Lower lobe of right lung (tissue), 2 donors: ENCODE results near the gene PSMD10. TPM values are rescaled to one million over a fixed set of nuclear protein-coding genes. Genes with fewer than 3 reads are reported as not detected.

Source experiments
- ATAC-seq, 2 donors: fragments of 200-7000 bp; cut with Tn5 transposase; one replicate each; pipeline ENCODE4 v1.9.1; 2020 to 2022; ENCODE audit warnings: mild to moderate bottlenecking in 2 of 2, moderate library complexity in 2 of 2
- DNase-seq: peaks from one replicate; pipeline ENCODE4 v3.0.0-alpha.2; 2020
- H3K27ac ChIP-seq: fragments of 200-600 bp; one replicate; pipeline ENCODE4 v1.8.0; 2022
- H3K27me3 ChIP-seq: fragments of 200-600 bp; one replicate; pipeline ENCODE4 v1.8.0; 2022; ENCODE audit warnings: low read depth
- H3K36me3 ChIP-seq: fragments of 200-600 bp; one replicate; pipeline ENCODE4 v1.8.0; 2022; ENCODE audit warnings: mild to moderate bottlenecking
- H3K4me1 ChIP-seq: fragments of 200-600 bp; one replicate; pipeline ENCODE4 v1.8.0; 2022
- H3K4me3 ChIP-seq: fragments of 200-600 bp; one replicate; pipeline ENCODE4 v1.8.0; 2022; ENCODE audit warnings: mild to moderate bottlenecking
- H3K9me3 ChIP-seq: fragments of 200-600 bp; one replicate; pipeline ENCODE4 v1.8.0; 2022
- CTCF ChIP-seq: fragments of 200-600 bp; IDR thresholded peaks from one replicate; pipeline ENCODE4 v1.8.0; 2022; ENCODE audit warnings: antibody characterized with exemption, mild to moderate bottlenecking
- intact Hi-C: fragments of 100-400 bp; cut with DNase I; formaldehyde crosslinking; loops from one replicate; pipeline ENCODE4 v1.11.0; 2022
- total RNA-seq: library from RNA; stranded (reverse); fragmentation: NEBNext Ultra II Directional; extraction: Animal tissue kit (Norgen Biotek cat#: 25700); gene quantifications from one replicate; pipeline ENCODE4 v1.2.1, GENCODE V29; 2021
- donor health status: DM: no; HTN: yes; CAD: no; lungs with severe emphysema.

PSMD10 gene
- total RNA-seq, 1 donor from 2014 or later = 39.2 TPM

GRCh38 chrX:108091878-108092291 lies 543 bp upstream of the PSMD10 start:
- TF ChIP-seq CTCF = no peak
- Histone ChIP-seq H3K4me3 (peak overlapping the region; percentile 70), H3K4me1 (peaks cover 13% of the 10 kb centered on the region), H3K27me3 (no peaks in the 10 kb centered on the region), H3K9me3 (no peaks in the 10 kb centered on the region), H3K27ac (peak overlapping the region; percentile 85), H3K36me3 (peaks cover 11% of the 10 kb centered on the region)
- intact Hi-C loops = no loop called here
- DNase-seq (no peak), ATAC-seq (peak; percentile 60 to 65)

GRCh38 chrX:108090491-108091263 lies 665 bp downstream of the PSMD10 start:
- Histone ChIP-seq H3K27ac (peak overlapping the region; percentile 85), H3K9me3 (no peaks in the 10 kb centered on the region), H3K36me3 (peaks cover 18% of the 10 kb centered on the region), H3K4me1 (peaks cover 13% of the 10 kb centered on the region), H3K27me3 (no peaks in the 10 kb centered on the region), H3K4me3 (peak overlapping the region; percentile 70)
- DNase-seq = no peak
- ATAC-seq = no peak
- intact Hi-C loops = no loop called here
- TF ChIP-seq CTCF = no peak

GRCh38 chrX:108088511-108088910 lies 2.8 kb downstream of the PSMD10 start:
- intact Hi-C loops = no loop called here
- DNase-seq (no peak), ATAC-seq (no peak)
- peaks cover 13% of the 10 kb centered on the region for H3K4me1 ChIP-seq
- H3K9me3 ChIP-seq = no peaks in the 10 kb centered on the region
- no peak overlapping the region for H3K4me3 ChIP-seq
- no peak overlapping the region for H3K27ac ChIP-seq
- H3K36me3 ChIP-seq = peaks cover 35% of the 10 kb centered on the region
- TF ChIP-seq CTCF = no peak
- no peaks in the 10 kb centered on the region for H3K27me3 ChIP-seq

- no peak overlapping the region for H3K4me3 ChIP-seq
- no peaks in the 10 kb centered on the region for H3K9me3 ChIP-seq
- peaks cover 13% of the 10 kb centered on the region for H3K4me1 ChIP-seq
- ATAC-seq (no peak), DNase-seq (no peak)
- intact Hi-C loops = no loop called here
- peaks cover 35% of the 10 kb centered on the region for H3K36me3 ChIP-seq
- no peak for TF ChIP-seq CTCF
- no peaks in the 10 kb centered on the region for H3K27me3 ChIP-seq
- no peak overlapping the region for H3K27ac ChIP-seq
Observed at GRCh38 chrX:108087792-108088191, 3.5 kb downstream of the PSMD10 start.

GRCh38 chrX:108081110-108081509 lies 10.2 kb downstream of the PSMD10 start:
- ATAC-seq = no peak
- DNase-seq = no peak
- Histone ChIP-seq H3K4me3 (no peak overlapping the region), H3K27ac (no peak overlapping the region), H3K27me3 (no peaks in the 10 kb centered on the region), H3K9me3 (no peaks in the 10 kb centered on the region), H3K4me1 (no peaks in the 10 kb centered on the region), H3K36me3 (peaks cover 18% of the 10 kb centered on the region)
- intact Hi-C loops = no loop called here
- TF ChIP-seq CTCF = no peak
